ENCODE results near the gene FAM210B.

DNA sequence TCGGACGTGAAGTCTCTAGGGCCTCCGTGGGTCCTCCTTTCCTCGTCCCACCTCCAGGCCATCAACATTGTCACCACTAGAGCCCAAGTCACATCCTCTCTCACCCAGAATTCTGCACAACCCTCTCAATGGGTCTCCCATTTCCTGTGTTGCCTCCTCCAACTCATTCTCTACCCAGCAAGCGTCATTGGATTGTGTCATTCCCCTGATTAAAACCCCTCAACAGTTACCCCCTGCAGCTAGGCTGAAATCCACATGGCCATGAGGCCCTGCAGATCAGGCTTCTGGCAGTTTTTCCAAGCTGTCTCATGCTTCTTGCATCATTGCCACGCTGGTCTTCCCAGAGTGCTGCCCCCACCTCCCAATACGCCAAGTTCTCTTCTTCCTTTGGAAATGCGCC, 12.9 kb upstream of the FAM210B start:
- no peak for TF ChIP-seq ZNF219 (CRISPR knock-in tag; IDR thresholded peaks at IDR 0.05; ENCODE audit: borderline replicate concordance)
- TF ChIP-seq, protein P1, sequence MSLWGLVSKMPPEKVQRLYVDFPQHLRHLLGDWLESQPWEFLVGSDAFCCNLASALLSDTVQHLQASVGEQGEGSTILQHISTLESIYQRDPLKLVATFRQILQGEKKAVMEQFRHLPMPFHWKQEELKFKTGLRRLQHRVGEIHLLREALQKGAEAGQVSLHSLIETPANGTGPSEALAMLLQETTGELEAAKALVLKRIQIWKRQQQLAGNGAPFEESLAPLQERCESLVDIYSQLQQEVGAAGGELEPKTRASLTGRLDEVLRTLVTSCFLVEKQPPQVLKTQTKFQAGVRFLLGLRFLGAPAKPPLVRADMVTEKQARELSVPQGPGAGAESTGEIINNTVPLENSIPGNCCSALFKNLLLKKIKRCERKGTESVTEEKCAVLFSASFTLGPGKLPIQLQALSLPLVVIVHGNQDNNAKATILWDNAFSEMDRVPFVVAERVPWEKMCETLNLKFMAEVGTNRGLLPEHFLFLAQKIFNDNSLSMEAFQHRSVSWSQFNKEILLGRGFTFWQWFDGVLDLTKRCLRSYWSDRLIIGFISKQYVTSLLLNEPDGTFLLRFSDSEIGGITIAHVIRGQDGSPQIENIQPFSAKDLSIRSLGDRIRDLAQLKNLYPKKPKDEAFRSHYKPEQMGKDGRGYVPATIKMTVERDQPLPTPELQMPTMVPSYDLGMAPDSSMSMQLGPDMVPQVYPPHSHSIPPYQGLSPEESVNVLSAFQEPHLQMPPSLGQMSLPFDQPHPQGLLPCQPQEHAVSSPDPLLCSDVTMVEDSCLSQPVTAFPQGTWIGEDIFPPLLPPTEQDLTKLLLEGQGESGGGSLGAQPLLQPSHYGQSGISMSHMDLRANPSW (CRISPR knock-in tag; conservative IDR thresholded peaks at IDR 0.05; ENCODE audit: low read depth) = no peak
- no peak for TF ChIP-seq MAX (CRISPR knock-in tag; IDR thresholded peaks at IDR 0.05)
- no peak for TF ChIP-seq CTCF (IDR thresholded peaks at IDR 0.05)
- TF ChIP-seq PRDM15 (CRISPR knock-in tag; IDR thresholded peaks at IDR 0.05) = no peak
- no peak for TF ChIP-seq FOXJ3 (CRISPR knock-in tag; IDR thresholded peaks at IDR 0.05; ENCODE audit: borderline replicate concordance)
- TF ChIP-seq, protein P2, sequence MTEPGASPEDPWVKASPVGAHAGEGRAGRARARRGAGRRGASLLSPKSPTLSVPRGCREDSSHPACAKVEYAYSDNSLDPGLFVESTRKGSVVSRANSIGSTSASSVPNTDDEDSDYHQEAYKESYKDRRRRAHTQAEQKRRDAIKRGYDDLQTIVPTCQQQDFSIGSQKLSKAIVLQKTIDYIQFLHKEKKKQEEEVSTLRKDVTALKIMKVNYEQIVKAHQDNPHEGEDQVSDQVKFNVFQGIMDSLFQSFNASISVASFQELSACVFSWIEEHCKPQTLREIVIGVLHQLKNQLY (CRISPR knock-in tag; IDR thresholded peaks at IDR 0.05) = no peak
- no peak for TF ChIP-seq NR3C1 (CRISPR knock-in tag; conservative IDR thresholded peaks at IDR 0.05; ENCODE audit: low read depth)
